HepG2 (cell line): ENCODE data around the gene OGFR. TPM values are rescaled to one million over a fixed set of nuclear protein-coding genes. Genes with fewer than 3 reads are reported as not detected.

Experiments used
- GTF3A ChIP-seq: sonication (generic); formaldehyde crosslinking; conservative IDR thresholded peaks from 2 replicates; pipeline ENCODE4 v1.4.0; 2020; ENCODE audit warnings: mild to moderate bottlenecking, missing genetic modification reagents
- HNF4G ChIP-seq, 2 experiments: sonication (generic) in 1 of 2; formaldehyde crosslinking in 1 of 2; IDR thresholded peaks; 2 replicates each; pipeline versions ENCODE4 v1.4.0 to v1.6.1; 2011 to 2020; ENCODE audit warnings: borderline replicate concordance in 2 of 2, low read depth in 2 of 2, mild to moderate bottlenecking in 2 of 2, low read length in 1 of 2, missing genetic modification reagents in 1 of 2, moderate library complexity in 1 of 2
- HNRNPLL ChIP-seq: fragments of 200-400 bp; formaldehyde crosslinking; IDR thresholded peaks from 2 replicates; pipeline ENCODE4 v1.6.1; 2017; ENCODE audit warnings: mild to moderate bottlenecking, low read depth, low read length; ENCODE audit not compliant: poor library complexity, severe bottlenecking
- MYC ChIP-seq: sonication (generic); formaldehyde crosslinking; IDR thresholded peaks from 2 replicates; pipeline ENCODE4 v1.9.0; 2021; ENCODE audit warnings: missing genetic modification reagents, borderline replicate concordance
- SOX5 ChIP-seq: IDR thresholded peaks from 2 replicates; pipeline ENCODE4 v1.6.1; 2016; ENCODE audit warnings: borderline replicate concordance
- SRSF4 ChIP-seq: fragments of 200-400 bp; formaldehyde crosslinking; IDR thresholded peaks from one replicate; pipeline ENCODE4 v1.6.1; 2018; ENCODE audit warnings: mild to moderate bottlenecking, low read depth, low read length, moderate library complexity; ENCODE audit not compliant: poor library complexity, severe bottlenecking
- TGIF2 ChIP-seq: IDR thresholded peaks from 2 replicates; pipeline ENCODE4 v1.6.1; 2016; ENCODE audit warnings: control low read depth, missing compliant biosample characterization
- ZNF17 ChIP-seq: sonication (generic); formaldehyde crosslinking; IDR thresholded peaks from 2 replicates; pipeline ENCODE4 v1.5.0; 2020; ENCODE audit warnings: mild to moderate bottlenecking, missing genetic modification reagents
- ZNF263 ChIP-seq: sonication (generic); formaldehyde crosslinking; IDR thresholded peaks from 2 replicates; pipeline ENCODE4 v1.4.0; 2020; ENCODE audit warnings: missing genetic modification reagents
- ZNF441 ChIP-seq: sonication (generic); formaldehyde crosslinking; IDR thresholded peaks from 2 replicates; pipeline ENCODE4 v1.7.0; 2021; ENCODE audit warnings: missing genetic modification reagents, borderline replicate concordance
- ZNF850 ChIP-seq: sonication (generic); formaldehyde crosslinking; conservative IDR thresholded peaks from 2 replicates; pipeline ENCODE4 v1.9.0; 2021; ENCODE audit warnings: mild to moderate bottlenecking, missing genetic modification reagents
- ZNF883 ChIP-seq: sonication (generic); formaldehyde crosslinking; IDR thresholded peaks from 2 replicates; pipeline ENCODE4 v1.5.1; 2020; ENCODE audit warnings: mild to moderate bottlenecking, missing genetic modification reagents; ENCODE audit errors: not compliant biosample characterization
- polyA plus RNA-seq, 8 experiments: library from polyadenylated mRNA; depleted of rRNA in 3 of 8; stranded (reverse) in 7 of 8; unstranded in 1 of 8; fragments of >200 nt; fragmentation: Illumina TruSeq in 4 of 8; extraction: Trizol in 4 of 8; gene quantifications; 2 replicates each; pipeline versions ENCODE4 v1.2.1 to v1.2.3, GENCODE V29; 2011 to 2016; ENCODE audit warnings: low read depth in 4 of 8, missing spikeins in 1 of 8, mixed read lengths in 1 of 8; ENCODE audit not compliant: insufficient read depth in 1 of 8
- total RNA-seq, 5 experiments: library from RNA; depleted of rRNA; stranded (reverse); fragments of >200 nt; fragmentation: Illumina TruSeq; extraction: Trizol; gene quantifications; 2 replicates each; pipeline ENCODE4 v1.2.3, GENCODE V29; 2016; ENCODE audit warnings: low read depth in 1 of 5
- TF ChIP-seq, protein P1 (sequence below): sonication (generic); formaldehyde crosslinking; IDR thresholded peaks from 2 replicates; pipeline ENCODE4 v1.4.0; 2020; ENCODE audit warnings: missing genetic modification reagents, mild to moderate bottlenecking, borderline replicate concordance
- TF ChIP-seq, protein P2 (sequence below): sonication (generic); formaldehyde crosslinking; IDR thresholded peaks from 2 replicates; pipeline ENCODE4 v1.4.0; 2020; ENCODE audit warnings: mild to moderate bottlenecking, low read depth, missing genetic modification reagents
- TF ChIP-seq, protein P3 (sequence below), 2 experiments: sonication (generic) in 1 of 2; formaldehyde crosslinking in 1 of 2; IDR thresholded peaks; 2 replicates each; pipeline versions ENCODE4 v1.4.0 to v1.6.1; 2016 to 2020; ENCODE audit warnings: borderline replicate concordance in 1 of 2, low read depth in 1 of 2, mild to moderate bottlenecking in 1 of 2, missing genetic modification reagents in 1 of 2
- TF ChIP-seq, protein P4 (sequence below): IDR thresholded peaks from 2 replicates; pipeline ENCODE4 v1.6.1; 2012; ENCODE audit warnings: inconsistent platforms
- TF ChIP-seq, protein P5 (sequence below): IDR thresholded peaks from 2 replicates; pipeline ENCODE4 v1.6.1; 2016; ENCODE audit warnings: low read depth

OGFR gene
- total and polyA plus RNA-seq, 2 of the 13 experiments (the other 11 are each of a cell fraction or from before 2014, with no cell fraction given) = 47.7 to 81.8 TPM

DNA sequence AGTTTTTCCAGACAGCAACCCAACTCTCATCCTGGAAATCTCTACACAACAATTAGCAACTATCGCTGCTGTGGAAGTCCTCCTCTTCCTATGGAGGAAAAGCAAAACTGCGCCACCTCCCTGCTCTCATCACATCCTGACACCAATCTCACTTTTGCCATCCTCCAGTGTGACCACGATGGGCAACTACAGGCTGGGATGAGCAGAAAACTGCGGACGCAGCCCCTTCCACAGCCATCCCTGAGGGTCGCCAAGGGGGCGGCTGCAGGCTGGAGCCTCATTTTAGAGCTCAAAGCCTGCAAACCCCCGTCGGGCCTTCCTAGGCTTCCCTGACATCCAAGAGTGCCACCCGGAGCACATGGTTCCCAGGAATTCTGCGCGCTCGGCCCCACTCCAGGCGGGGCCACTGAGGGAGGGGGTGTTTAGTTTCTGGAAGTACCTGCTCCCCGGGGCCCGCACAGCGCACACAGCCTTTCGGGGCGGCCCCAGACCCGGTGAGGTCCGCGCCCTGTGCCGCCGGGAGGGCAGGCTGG is 55.8 kb downstream of the OGFR start (continued):
- no peak for TF ChIP-seq ZNF17 (CRISPR knock-in tag)
- no peak for TF ChIP-seq SOX5 (CRISPR knock-in tag)
- TF ChIP-seq SRSF4 = no peak
- no peak for TF ChIP-seq GTF3A (CRISPR knock-in tag)
- no peak for TF ChIP-seq HNF4G (IDR thresholded peaks at IDR 0.05; ENCODE audit: borderline replicate concordance, low read depth, low read length)
- TF ChIP-seq HNF4G (CRISPR knock-in tag; IDR thresholded peaks at IDR 0.05; ENCODE audit: borderline replicate concordance, low read depth) = no peak
- TF ChIP-seq, protein P1, sequence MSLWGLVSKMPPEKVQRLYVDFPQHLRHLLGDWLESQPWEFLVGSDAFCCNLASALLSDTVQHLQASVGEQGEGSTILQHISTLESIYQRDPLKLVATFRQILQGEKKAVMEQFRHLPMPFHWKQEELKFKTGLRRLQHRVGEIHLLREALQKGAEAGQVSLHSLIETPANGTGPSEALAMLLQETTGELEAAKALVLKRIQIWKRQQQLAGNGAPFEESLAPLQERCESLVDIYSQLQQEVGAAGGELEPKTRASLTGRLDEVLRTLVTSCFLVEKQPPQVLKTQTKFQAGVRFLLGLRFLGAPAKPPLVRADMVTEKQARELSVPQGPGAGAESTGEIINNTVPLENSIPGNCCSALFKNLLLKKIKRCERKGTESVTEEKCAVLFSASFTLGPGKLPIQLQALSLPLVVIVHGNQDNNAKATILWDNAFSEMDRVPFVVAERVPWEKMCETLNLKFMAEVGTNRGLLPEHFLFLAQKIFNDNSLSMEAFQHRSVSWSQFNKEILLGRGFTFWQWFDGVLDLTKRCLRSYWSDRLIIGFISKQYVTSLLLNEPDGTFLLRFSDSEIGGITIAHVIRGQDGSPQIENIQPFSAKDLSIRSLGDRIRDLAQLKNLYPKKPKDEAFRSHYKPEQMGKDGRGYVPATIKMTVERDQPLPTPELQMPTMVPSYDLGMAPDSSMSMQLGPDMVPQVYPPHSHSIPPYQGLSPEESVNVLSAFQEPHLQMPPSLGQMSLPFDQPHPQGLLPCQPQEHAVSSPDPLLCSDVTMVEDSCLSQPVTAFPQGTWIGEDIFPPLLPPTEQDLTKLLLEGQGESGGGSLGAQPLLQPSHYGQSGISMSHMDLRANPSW = no peak
- no peak for TF ChIP-seq HNRNPLL
- 0 out of 2 replicates have a peak, but pooled peaks have one; percentile 25 for TF ChIP-seq ZNF441 (CRISPR knock-in tag)
- no peak for TF ChIP-seq ZNF850 (CRISPR knock-in tag)
- TF ChIP-seq, protein P2, sequence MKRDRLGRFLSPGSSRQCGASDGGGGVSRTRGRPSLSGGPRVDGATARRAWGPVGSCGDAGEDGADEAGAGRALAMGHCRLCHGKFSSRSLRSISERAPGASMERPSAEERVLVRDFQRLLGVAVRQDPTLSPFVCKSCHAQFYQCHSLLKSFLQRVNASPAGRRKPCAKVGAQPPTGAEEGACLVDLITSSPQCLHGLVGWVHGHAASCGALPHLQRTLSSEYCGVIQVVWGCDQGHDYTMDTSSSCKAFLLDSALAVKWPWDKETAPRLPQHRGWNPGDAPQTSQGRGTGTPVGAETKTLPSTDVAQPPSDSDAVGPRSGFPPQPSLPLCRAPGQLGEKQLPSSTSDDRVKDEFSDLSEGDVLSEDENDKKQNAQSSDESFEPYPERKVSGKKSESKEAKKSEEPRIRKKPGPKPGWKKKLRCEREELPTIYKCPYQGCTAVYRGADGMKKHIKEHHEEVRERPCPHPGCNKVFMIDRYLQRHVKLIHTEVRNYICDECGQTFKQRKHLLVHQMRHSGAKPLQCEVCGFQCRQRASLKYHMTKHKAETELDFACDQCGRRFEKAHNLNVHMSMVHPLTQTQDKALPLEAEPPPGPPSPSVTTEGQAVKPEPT = no peak
- peak; percentile 47; the same call in 1 of the 2 replicates for TF ChIP-seq ZNF263 (CRISPR knock-in tag)
- no peak for TF ChIP-seq ZNF883
- TF ChIP-seq, protein P3, sequence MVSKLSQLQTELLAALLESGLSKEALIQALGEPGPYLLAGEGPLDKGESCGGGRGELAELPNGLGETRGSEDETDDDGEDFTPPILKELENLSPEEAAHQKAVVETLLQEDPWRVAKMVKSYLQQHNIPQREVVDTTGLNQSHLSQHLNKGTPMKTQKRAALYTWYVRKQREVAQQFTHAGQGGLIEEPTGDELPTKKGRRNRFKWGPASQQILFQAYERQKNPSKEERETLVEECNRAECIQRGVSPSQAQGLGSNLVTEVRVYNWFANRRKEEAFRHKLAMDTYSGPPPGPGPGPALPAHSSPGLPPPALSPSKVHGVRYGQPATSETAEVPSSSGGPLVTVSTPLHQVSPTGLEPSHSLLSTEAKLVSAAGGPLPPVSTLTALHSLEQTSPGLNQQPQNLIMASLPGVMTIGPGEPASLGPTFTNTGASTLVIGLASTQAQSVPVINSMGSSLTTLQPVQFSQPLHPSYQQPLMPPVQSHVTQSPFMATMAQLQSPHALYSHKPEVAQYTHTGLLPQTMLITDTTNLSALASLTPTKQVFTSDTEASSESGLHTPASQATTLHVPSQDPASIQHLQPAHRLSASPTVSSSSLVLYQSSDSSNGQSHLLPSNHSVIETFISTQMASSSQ (IDR thresholded peaks at IDR 0.05; ENCODE audit: low read depth) = no peak
- TF ChIP-seq, protein P3 (CRISPR knock-in tag; IDR thresholded peaks at IDR 0.05; ENCODE audit: borderline replicate concordance) = no peak
- TF ChIP-seq, protein P4, sequence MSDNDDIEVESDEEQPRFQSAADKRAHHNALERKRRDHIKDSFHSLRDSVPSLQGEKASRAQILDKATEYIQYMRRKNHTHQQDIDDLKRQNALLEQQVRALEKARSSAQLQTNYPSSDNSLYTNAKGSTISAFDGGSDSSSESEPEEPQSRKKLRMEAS = peak; percentile 58; the same call in 1 of the 2 replicates
- TF ChIP-seq, protein P5, sequence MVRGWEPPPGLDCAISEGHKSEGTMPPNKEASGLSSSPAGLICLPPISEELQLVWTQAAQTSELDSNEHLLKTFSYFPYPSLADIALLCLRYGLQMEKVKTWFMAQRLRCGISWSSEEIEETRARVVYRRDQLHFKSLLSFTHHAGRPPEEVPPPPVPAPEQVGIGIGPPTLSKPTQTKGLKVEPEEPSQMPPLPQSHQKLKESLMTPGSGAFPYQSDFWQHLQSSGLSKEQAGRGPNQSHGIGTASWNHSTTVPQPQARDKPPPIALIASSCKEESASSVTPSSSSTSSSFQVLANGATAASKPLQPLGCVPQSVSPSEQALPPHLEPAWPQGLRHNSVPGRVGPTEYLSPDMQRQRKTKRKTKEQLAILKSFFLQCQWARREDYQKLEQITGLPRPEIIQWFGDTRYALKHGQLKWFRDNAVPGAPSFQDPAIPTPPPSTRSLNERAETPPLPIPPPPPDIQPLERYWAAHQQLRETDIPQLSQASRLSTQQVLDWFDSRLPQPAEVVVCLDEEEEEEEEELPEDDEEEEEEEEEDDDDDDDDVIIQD (CRISPR knock-in tag) = no peak
- TF ChIP-seq TGIF2 = no peak
- TF ChIP-seq MYC (CRISPR knock-in tag) = peak; percentile 68
